DOHH2 (cell line): ENCODE measurements around the gene TFF1.

Source experiments
- H3F3A ChIP-seq: fragments of 200-600 bp; sonication (generic), shearing (Covaris generic); 2 replicates; pipeline ENCODE4 v1.6.0; 2016; ENCODE audit warnings: antibody characterized with exemption, mild to moderate bottlenecking; ENCODE audit not compliant: control insufficient read depth, insufficient read depth
- H3K27ac ChIP-seq: fragments of 200-600 bp; sonication (generic); 2 replicates; pipeline ENCODE4 v1.5.1; 2014; ENCODE audit warnings: low read depth, mild to moderate bottlenecking, low read length, moderate library complexity
- H3K27me3 ChIP-seq: fragments of 200-600 bp; sonication (generic); 2 replicates; pipeline ENCODE4 v1.6.1; 2014; ENCODE audit warnings: mild to moderate bottlenecking, low read length, mixed read lengths; ENCODE audit not compliant: control insufficient read depth
- H3K36me3 ChIP-seq: fragments of 200-600 bp; sonication (generic); 2 replicates; pipeline ENCODE4 v1.6.1; 2014; ENCODE audit warnings: mild to moderate bottlenecking, low read length, moderate library complexity, mixed read lengths; ENCODE audit not compliant: control insufficient read depth
- H3K4me1 ChIP-seq: fragments of 200-600 bp; sonication (generic); 2 replicates; pipeline ENCODE4 v1.6.1; 2014; ENCODE audit warnings: mild to moderate bottlenecking, low read length, mixed read lengths; ENCODE audit not compliant: control insufficient read depth
- H3K4me2 ChIP-seq: fragments of 200-600 bp; sonication (generic); 2 replicates; pipeline ENCODE4 v1.6.0; 2014; ENCODE audit warnings: mild to moderate bottlenecking, low read length, moderate library complexity
- H3K4me3 ChIP-seq: fragments of 200-600 bp; sonication (generic); 2 replicates; pipeline ENCODE4 v1.5.1; 2014; ENCODE audit warnings: mild to moderate bottlenecking, low read length, mixed read lengths
- H3K79me2 ChIP-seq: fragments of 200-600 bp; sonication (generic); 2 replicates; pipeline ENCODE4 v1.6.1; 2014; ENCODE audit warnings: mild to moderate bottlenecking, low read length, mixed read lengths; ENCODE audit not compliant: control insufficient read depth
- H3K9me2 ChIP-seq: fragments of 200-600 bp; sonication (generic); replicated peaks from 2 replicates; pipeline ENCODE4 v1.6.1; 2014; ENCODE audit warnings: mild to moderate bottlenecking, low read length, mixed read lengths; ENCODE audit not compliant: control insufficient read depth
- H3K9me3 ChIP-seq: fragments of 200-600 bp; sonication (generic); 2 replicates; pipeline ENCODE4 v1.6.1; 2014; ENCODE audit warnings: antibody characterized with exemption, low read length, mixed read lengths; ENCODE audit not compliant: control insufficient read depth, insufficient read depth
- H4K20me1 ChIP-seq: fragments of 200-600 bp; sonication (generic); 2 replicates; pipeline ENCODE4 v1.6.0; 2014; ENCODE audit warnings: low read depth, mild to moderate bottlenecking, antibody characterized with exemption, low read length, moderate library complexity; ENCODE audit not compliant: control insufficient read depth, insufficient read depth
- EZH2phosphoT487 ChIP-seq: fragments of 200-600 bp; sonication (generic); IDR thresholded peaks from 2 replicates; pipeline ENCODE4 v1.6.1; 2017; ENCODE audit warnings: borderline replicate concordance, mild to moderate bottlenecking, antibody characterized with exemption, low read length, moderate library complexity, mixed read lengths
- TF ChIP-seq, protein P1 (sequence below): fragments of 200-600 bp; sonication (generic); IDR thresholded peaks from one replicate; pipeline ENCODE4 v1.5.1; 2014; ENCODE audit warnings: antibody characterized with exemption, mild to moderate bottlenecking, low read depth, low read length; ENCODE audit not compliant: poor library complexity, severe bottlenecking

Gene TFF1

DNA sequence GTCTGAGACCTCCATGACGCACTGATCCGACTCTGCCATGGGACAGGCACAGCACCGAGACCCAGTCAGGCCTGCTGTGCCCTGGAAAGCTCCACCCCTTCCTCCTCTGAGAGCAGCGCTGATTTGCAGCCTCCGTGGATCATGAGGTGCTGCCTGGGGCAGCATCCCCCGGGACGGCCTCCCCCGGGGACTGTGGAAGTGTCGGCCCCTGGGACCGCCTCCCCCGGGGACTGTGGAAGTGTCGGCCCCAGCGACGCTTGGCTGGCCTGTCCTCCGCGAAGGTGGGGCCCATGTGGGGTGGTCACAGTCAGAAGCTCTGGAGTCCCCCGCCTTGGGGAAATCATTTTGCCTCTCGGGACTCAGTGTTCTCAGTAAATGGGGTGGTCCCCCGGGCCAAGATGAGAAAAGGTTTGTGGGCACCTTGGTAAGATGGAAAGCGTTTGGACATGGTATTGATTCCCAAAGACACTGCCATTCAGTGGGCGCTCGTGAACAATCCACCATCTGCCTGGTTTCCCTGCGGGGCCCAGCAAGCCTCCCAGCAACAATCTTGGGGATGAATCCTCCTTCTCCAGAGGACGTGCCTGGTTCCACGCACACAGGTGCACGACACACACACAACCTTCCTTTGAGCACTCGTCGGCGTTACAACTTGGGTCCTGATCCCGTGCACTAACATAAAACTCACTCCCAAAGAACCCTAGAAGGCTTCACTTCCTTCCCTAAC is 18.6 kb downstream of the TFF1 start:
- H3K4me3 ChIP-seq = no peak overlapping the region
- no peaks in the 10 kb centered on the region for H3F3A ChIP-seq
- H4K20me1 ChIP-seq = no peaks in the 10 kb centered on the region
- H3K9me2 ChIP-seq = no peaks in the 10 kb centered on the region
- H3K4me1 ChIP-seq = no peaks in the 10 kb centered on the region
- H3K27ac ChIP-seq = no peak overlapping the region
- no peaks in the 10 kb centered on the region for H3K9me3 ChIP-seq
- no peaks in the 10 kb centered on the region; the same call in 1 of the 2 replicates for H3K27me3 ChIP-seq
- TF ChIP-seq EZH2phosphoT487 = no peak
- TF ChIP-seq, protein P1, sequence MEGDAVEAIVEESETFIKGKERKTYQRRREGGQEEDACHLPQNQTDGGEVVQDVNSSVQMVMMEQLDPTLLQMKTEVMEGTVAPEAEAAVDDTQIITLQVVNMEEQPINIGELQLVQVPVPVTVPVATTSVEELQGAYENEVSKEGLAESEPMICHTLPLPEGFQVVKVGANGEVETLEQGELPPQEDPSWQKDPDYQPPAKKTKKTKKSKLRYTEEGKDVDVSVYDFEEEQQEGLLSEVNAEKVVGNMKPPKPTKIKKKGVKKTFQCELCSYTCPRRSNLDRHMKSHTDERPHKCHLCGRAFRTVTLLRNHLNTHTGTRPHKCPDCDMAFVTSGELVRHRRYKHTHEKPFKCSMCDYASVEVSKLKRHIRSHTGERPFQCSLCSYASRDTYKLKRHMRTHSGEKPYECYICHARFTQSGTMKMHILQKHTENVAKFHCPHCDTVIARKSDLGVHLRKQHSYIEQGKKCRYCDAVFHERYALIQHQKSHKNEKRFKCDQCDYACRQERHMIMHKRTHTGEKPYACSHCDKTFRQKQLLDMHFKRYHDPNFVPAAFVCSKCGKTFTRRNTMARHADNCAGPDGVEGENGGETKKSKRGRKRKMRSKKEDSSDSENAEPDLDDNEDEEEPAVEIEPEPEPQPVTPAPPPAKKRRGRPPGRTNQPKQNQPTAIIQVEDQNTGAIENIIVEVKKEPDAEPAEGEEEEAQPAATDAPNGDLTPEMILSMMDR = no peak
- H3K79me2 ChIP-seq = no peaks in the 10 kb centered on the region
- no peak overlapping the region for H3K4me2 ChIP-seq
- no peaks in the 10 kb centered on the region for H3K36me3 ChIP-seq

DNA sequence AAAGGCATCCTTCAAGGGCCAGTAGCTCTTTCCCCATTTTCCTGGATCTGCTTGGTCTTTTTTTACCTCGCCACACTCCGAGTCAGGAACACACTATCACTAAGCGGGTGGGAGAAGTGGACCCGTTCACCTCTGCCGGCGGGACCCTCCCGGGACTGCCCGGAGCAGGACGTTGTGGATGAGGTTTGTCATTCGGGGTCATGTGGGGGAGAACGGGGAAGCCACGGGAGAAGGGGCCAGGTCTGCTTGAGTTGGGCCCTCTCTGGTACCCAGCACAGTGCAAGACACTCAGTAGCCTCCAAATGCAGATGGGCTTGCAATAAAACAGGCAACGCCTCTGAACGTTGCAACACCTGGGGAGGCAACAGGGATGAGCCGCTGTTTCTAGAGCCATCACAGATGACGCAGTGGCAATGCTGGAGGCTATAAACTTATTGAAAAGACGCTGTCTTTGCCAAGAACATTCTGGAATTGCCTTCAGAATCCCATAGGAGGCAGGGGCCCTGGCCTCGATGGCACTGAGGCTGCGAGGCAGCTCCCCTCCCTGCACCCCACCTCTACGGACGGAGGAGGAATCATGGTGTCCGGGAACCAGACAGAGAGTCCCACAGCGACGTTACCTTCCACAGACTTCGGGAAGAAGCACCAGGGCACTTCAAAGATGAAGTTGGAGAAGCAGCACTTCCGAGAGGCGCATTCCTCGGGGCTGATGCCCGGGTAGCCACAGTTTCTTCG is 19.3 kb downstream of the TFF1 start:
- Histone ChIP-seq H3K4me2 (no peak overlapping the region), H4K20me1 (no peaks in the 10 kb centered on the region), H3K9me2 (no peaks in the 10 kb centered on the region), H3K27me3 (no peaks in the 10 kb centered on the region; the same call in 1 of the 2 replicates), H3K9me3 (no peaks in the 10 kb centered on the region), H3K36me3 (no peaks in the 10 kb centered on the region), H3K4me3 (no peak overlapping the region), H3F3A (no peaks in the 10 kb centered on the region), H3K79me2 (no peaks in the 10 kb centered on the region), H3K27ac (no peak overlapping the region), H3K4me1 (no peaks in the 10 kb centered on the region)
- TF ChIP-seq, protein P1 = no peak
- no peak for TF ChIP-seq EZH2phosphoT487

DNA sequence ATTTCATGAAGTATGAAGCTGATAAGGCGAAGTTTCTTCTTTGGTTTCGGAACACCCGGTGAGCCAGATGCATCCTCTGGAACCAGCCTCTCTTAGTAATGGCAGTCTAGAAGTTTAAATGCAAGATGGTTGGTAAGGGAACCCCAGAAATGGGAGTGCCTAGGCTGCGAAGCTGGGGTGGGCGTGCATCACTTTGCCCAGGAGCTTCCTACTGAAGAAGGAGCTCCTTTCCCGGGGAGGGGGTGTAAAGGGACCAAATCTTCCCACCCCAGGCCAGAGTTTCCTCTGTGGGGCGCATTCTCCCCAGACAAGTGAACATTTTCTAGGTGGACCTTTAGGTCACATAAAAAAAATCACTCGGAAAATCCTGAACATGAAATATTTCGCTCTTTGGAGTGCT is 19.9 kb downstream of the TFF1 start:
- no peaks in the 10 kb centered on the region for H3K79me2 ChIP-seq
- no peak overlapping the region for H3K4me3 ChIP-seq
- H3K36me3 ChIP-seq = no peaks in the 10 kb centered on the region
- no peaks in the 10 kb centered on the region for H3F3A ChIP-seq
- H3K4me2 ChIP-seq = no peak overlapping the region
- H3K27me3 ChIP-seq = no peaks in the 10 kb centered on the region; the same call in 1 of the 2 replicates
- H3K9me2 ChIP-seq = no peaks in the 10 kb centered on the region
- no peaks in the 10 kb centered on the region for H4K20me1 ChIP-seq
- H3K4me1 ChIP-seq = no peaks in the 10 kb centered on the region
- no peak overlapping the region for H3K27ac ChIP-seq
- no peaks in the 10 kb centered on the region for H3K9me3 ChIP-seq
- TF ChIP-seq, protein P1 = no peak
- no peak for TF ChIP-seq EZH2phosphoT487
